Fibroblast of villous mesenchyme (primary cell): Measurements from ENCODE around the gene RRN3. TPM values are rescaled to one million over a fixed set of nuclear protein-coding genes. Genes with fewer than 3 reads are reported as not detected.
"Not testable (repeated sequence)": the region's sequence is repeated elsewhere in the genome, so short reads cannot be mapped to it uniquely, and the experiment has no call there.

ENCODE experiments used
- DNase-seq: peaks from one replicate; pipeline ENCODE4 v3.0.0-alpha.2; 2010; ENCODE audit warnings: low read depth
- H3K4me3 ChIP-seq: 2 replicates; pipeline ENCODE4 v1.5.1; 2011; ENCODE audit warnings: low read depth, mild to moderate bottlenecking, low read length
- CTCF ChIP-seq: IDR thresholded peaks from 2 replicates; pipeline ENCODE4 v1.5.1; 2012; ENCODE audit warnings: low read depth, mild to moderate bottlenecking, low read length; ENCODE audit not compliant: insufficient read depth
- total RNA-seq: library from RNA; depleted of rRNA; stranded (reverse); fragments of >200 nt; gene quantifications from 2 replicates; pipeline ENCODE4 v1.2.3, GENCODE V29; 2012

RRN3 gene
- total RNA-seq, 1 donor: 43.2 TPM

DNA sequence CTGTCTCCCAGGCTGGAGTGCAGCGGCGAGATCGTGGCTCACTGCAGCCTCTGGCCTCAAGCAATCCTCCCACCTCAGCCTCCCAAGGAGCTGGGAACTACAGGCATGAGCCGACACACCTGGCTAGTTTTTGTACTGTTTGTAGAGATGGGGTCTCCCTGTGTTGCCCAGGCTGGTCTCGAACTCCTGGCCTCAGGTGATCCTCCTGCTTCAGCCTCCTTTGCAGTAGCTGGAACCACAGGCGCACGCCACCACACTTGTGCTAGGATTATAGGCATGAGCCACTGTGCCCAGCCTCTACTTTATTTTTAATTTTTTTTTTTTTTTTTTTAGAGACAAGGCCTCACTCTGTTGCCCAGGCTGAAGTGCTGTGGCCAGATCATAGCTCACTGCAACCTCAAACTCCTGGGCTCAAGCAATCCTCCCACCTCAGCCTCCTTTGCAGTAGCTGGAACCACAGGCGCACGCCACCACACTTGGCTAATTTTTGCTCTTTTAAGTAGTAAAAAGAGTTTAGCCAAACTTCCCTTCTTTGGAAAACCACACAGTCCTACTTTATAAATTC is 42.6 kb downstream of the RRN3 start:
- no peak overlapping the region for H3K4me3 ChIP-seq
- DNase-seq: no peak
- no peak for TF ChIP-seq CTCF

- H3K4me3 ChIP-seq, DNase-seq: not testable (repeated sequence)
Measured at GRCh38 chr16:15050440-15050839, 43.6 kb downstream of the RRN3 start.

DNA sequence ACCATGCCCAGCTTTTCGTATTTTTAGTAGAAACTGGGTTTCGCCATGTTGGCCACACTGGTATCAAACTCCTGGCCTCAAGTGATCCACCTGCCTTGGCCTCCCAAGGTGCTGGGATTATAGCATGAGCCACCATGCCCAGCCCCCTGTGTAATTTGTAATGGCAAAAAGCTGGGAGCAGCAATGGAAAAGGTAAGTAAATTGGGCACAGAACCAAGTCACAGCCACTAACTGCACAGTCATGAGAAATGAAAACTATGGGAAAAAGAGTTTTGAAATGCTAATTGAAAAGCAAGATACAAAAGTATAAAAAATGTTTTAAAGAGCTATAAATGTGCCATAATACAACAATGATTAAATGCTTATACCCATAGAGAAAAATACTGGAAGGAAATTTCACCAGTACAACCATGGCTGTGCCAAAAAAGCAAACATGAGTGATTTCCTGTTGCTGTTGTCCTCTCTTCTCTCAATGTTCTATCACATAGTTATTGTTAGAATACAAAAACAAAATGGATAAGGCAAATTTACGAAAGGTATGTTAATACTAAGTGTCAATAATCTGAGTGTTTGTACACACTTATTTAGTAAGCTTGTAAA is 44.4 kb downstream of the RRN3 start:
- no peak for DNase-seq
- TF ChIP-seq CTCF: no peak
- no peak overlapping the region for H3K4me3 ChIP-seq

DNA sequence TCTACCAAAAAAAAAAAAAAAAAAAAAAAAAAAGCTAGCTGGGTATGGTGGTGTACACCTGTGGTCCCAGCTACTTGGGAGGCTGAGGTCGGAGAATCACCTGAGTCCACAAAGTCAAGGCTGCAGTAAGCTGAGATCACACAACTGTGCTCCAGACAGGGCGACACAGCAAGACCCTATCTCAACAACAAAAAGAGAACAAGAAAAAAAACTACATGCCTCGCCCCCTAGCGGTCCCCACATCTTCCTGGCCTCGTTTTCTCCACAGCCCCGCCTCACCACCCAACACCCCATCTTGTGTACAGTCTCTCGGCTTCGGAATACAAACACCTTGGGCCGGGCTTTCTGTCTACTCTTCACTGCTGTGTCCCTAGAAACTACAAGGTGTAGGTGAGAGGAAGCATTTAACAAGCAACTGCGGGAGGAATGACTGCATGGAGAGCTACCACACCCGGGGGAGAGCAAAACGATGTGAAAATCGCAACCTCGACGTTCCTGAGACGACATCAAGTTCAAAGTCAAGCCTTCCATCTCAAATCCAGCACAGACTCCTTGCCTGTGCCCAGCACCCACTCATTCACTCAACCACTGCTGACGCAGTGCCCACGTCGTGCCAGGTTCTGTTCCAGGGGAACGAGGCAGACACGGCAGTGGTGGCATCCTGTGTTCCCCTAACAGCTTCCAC is 47.2 kb downstream of the RRN3 start:
- no peak overlapping the region for H3K4me3 ChIP-seq
- TF ChIP-seq CTCF: no peak
- DNase-seq: no peak

DNA sequence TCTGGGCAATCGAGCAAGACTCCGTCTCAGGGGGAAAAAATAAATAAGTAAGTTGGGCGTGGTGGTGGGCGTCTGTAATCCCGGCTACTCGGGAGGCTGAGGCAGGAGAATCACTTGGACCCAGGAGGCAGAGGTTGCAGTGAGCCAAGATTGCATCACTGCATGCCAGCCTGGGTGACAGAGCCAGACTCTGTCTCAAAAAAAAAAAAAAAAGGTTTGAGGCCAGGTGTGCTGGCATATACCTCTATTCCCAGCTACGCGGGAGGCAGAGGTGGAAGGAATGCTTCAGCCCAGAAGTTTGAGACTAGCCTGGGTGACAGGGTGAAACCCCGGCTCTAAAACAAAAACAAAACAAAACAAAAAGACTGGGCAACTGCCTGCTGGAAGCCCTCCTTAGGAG is 48.8 kb downstream of the RRN3 start:
- DNase-seq, H3K4me3 ChIP-seq: not testable (repeated sequence)

- DNase-seq: no peak
- TF ChIP-seq CTCF: no peak
Measured at GRCh38 chr16:15044286-15044685, 49.8 kb downstream of the RRN3 start.

GRCh38 chr16:15043344-15043743 is 50.7 kb downstream of the RRN3 start:
- TF ChIP-seq CTCF: no peak
- no peak overlapping the region for H3K4me3 ChIP-seq
- DNase-seq: no peak

More at GRCh38 chr16:15044286-15044685, 49.8 kb downstream of the RRN3 start:
- H3K4me3 ChIP-seq: no peak overlapping the region
